GM18505 (cell line): ENCODE measurements around the gene PROM2.

Source experiments
- ATAC-seq: cut with Tn5 transposase; IDR thresholded peaks from one replicate; pipeline ENCODE4 v1.9.1; 2021; ENCODE audit not compliant: unreplicated experiment
- POLR2A ChIP-seq: IDR thresholded peaks from 4 replicates; pipeline ENCODE4 v1.6.1; 2011; ENCODE audit warnings: borderline replicate concordance; ENCODE audit not compliant: insufficient read depth, insufficient read length; ENCODE audit errors: extremely low read depth

Gene PROM2

DNA sequence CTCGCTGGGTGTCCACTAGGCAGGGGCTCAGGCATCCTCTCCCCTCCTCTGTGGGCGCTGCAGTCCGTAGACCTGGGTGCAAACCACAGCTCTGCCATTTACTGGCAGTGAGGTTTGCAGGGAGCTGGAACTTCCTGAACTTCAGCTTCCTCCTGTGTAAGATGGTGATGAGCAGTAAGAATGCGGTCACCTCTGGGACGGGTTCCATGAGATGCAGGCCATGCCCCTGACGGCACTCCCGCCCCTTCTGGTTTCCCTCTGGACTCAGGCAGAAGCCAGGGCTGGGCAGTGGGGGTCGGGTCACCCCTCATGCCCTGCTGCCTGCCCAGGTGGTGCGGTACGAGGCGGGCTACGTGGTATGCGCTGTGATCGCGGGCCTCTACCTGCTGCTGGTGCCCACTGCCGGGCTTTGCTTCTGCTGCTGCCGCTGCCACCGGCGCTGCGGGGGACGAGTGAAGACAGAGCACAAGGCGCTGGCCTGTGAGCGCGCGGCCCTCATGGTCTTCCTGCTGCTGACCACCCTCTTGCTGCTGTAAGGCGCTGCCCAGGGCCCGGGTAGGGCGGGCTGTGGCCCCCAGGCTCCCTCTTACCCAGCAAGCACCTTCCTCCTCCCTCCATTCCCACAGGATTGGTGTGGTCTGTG, 1.5 kb downstream of the PROM2 start:
- no peak for ATAC-seq
- TF ChIP-seq POLR2A = no peak

DNA sequence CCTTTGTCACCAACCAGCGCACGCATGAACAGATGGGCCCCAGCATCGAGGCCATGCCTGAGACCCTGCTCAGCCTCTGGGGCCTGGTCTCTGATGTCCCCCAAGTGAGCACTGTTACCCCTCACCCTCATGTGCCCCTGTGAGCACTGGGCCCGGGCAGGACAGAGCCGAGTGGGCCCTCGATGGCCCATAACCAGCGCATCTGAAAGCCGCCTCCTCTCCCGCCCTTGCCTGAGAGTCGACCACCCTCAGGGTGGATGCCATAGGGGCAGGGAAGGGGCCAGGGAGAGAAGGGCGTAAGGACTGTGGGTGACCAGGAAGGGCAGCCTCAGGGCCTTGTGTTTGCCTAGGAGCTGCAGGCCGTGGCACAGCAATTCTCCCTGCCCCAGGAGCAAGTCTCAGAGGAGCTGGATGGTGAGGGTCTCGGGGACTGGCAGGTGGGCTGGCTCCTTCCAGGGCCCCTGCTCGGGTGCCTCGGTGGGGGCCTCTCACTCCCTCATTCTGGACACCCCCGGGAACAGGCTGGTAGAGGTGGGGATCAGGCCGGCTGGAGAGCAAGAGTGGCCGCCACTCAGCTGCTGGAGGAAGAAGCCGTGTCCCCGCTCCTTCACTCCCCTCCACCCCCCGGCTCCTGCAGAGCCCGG, 2.1 kb downstream of the PROM2 start:
- ATAC-seq = no peak
- no peak for TF ChIP-seq POLR2A

DNA sequence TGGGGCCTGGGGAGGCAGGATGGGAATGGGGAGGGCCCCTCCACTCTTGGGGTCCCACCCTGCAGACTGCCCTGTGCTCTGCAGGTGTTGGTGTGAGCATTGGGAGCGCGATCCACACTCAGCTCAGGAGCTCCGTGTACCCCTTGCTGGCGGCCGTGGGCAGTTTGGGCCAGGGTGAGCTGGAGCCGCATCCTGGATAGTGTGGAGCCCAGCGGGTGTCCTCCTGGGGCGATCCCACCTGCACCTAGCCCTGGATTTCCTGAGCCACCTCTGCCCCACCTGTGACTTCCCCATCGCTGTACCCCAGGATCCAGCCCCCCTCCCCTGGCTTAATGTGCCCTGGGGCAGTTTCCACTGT, 2.6 kb downstream of the PROM2 start:
- TF ChIP-seq POLR2A = no peak
- no peak for ATAC-seq

DNA sequence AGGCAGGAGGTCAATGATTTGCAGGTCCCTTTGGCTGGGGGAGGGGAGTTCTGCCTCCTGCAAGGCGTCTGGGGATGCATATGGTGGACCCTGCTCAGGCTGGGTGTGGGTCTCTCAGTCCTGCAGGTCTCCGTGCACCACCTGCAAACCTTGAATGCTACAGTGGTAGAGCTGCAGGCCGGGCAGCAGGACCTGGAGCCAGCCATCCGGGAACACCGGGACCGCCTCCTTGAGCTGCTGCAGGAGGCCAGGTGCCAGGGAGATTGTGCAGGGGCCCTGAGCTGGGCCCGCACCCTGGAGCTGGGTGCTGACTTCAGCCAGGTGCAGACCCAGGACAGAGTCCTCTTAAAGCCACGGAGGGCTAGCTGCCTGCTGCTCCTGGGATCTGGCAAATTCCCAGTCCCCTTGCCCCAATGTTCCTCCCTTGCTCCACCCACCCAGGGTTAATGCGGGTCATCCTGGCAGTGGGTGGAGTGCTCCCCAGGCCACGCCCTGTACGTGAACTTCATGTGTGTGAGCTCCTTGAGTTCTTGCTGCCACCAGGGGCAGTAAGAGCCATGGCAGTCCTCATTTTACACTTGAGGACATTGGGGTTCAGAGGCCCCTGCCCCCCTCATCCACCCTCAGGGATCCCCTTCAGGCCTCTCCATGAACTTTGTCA, 3.1 kb downstream of the PROM2 start:
- TF ChIP-seq POLR2A = no peak
- no peak for ATAC-seq

DNA sequence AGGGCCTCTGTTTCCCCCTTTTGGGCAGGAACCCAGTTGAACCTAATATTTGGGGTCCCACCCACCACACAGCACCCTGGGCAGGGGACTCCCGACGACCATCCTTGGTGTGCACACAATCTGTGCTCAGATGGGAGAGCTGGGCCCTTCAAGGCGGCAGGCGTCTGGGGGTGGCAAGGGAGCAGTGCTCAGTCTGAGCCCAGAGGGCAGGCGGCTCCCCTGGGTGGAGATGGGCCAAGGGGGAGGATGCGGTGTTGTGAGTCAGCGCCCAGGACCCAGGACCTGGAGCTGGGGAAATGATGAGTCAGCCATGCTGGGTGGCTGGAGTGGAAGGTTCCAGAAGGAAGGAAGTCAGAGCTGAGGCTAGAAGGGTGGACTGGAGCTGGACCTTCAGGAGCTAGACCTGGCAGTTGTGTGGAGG, 3.8 kb downstream of the PROM2 start:
- no peak for ATAC-seq
- no peak for TF ChIP-seq POLR2A

DNA sequence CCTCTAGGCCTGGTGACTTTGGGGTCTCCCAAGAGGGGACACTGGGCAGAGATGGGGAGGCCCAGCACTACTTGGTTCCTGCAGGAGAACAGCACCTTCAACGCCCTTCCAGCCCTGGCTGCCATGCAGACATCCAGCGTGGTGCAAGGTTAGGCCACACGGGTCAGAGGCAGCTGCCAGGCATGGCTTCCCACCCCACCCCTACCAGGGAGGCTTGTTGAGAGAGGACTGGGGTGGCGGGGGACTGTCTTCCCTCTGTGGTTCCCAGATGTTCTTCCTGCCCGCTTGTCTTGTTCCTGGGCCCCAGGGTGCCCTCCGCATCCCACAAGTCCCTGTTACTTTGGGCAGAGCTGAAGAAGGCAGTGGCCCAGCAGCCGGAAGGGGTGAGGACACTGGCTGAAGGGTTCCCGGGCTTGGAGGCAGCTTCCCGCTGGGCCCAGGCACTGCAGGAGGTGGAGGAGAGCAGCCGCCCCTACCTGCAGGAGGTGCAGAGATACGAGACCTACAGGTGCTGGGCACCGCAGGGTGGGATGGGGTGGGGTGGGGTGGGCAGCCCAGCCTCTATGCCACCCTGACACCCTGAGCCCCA, 4.5 kb downstream of the PROM2 start:
- no peak for ATAC-seq
- no peak for TF ChIP-seq POLR2A

DNA sequence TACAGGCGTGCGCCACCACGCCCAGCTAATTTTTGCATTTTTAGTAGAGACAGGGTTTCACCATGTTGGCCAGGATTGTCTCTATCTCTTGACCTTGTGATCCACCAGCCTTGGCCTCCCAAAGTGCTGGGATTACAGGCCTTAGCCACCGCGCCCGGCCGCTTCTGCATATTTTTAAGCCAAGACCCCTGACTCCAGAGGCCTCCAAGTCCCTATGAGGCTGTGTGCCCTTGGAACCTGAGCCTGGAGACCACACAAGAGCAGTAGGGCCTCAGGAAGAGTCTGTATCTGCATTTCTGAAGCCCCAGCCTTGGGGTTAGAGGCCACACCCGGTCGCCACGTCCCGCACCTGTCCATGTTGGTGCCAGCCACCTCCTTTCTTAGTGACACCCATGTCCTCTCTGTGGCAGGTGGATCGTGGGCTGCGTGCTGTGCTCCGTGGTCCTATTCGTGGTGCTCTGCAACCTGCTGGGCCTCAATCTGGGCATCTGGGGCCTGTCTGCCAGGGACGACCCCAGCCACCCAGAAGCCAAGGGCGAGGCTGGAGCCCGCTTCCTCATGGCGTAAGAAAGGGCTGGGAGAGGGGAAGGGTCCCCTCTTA, 5.3 kb downstream of the PROM2 start:
- no peak for TF ChIP-seq POLR2A
- no peak for ATAC-seq

DNA sequence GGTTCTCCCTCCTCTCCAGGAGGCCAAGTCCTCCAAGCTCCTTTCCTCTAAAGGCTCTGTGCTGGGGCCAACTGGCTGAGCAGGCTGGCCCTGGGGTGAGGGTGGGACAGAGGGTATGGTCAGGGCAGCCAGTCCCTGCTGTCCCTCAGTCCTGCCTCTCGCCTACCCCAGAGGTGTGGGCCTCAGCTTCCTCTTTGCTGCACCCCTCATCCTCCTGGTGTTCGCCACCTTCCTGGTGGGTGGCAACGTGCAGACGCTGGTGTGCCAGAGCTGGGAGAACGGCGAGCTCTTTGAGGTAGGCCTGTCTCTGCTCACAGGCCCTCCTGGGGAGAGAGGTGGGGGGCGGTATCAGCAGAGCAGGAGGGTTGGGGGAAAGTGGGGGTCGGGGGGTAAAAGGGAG, 6.8 kb downstream of the PROM2 start:
- no peak for ATAC-seq
- TF ChIP-seq POLR2A = no peak

DNA sequence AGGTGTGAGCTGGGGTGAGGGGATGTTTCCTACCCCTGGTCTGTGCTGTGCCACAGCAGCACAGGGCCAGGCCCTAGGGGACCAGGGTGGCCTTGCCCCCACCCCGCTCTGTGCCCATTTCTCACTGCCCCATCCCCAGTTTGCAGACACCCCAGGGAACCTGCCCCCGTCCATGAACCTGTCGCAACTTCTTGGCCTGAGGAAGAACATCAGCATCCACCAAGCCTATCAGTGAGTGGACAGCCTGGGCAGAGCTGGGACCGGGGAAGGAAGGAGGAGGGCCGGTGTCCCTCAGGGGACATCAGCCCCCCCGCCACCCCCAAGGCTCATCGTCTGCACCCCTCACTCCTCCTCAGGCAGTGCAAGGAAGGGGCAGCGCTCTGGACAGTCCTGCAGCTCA, 7.5 kb downstream of the PROM2 start:
- ATAC-seq = no peak
- no peak for TF ChIP-seq POLR2A

DNA sequence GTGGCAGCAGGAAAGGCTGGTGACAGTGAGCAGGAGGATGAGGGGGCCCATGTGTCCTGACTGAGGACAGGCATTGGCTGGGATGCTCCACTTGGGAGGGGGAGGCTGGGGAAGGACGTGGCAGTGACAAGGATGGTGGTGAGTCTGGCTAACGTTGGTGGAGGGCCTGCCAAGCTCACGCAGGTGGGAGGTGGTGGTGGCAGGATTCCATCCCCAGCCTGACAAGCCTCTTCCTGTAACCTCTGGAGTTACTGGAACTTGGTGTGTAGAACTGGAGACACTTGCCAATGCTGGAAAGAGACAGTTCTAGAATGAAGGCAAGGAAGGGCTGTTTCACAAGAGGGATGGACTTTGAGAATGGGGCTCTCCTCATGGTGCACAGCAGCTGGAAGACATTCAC, 8.2 kb downstream of the PROM2 start:
- TF ChIP-seq POLR2A = no peak
- ATAC-seq = no peak

DNA sequence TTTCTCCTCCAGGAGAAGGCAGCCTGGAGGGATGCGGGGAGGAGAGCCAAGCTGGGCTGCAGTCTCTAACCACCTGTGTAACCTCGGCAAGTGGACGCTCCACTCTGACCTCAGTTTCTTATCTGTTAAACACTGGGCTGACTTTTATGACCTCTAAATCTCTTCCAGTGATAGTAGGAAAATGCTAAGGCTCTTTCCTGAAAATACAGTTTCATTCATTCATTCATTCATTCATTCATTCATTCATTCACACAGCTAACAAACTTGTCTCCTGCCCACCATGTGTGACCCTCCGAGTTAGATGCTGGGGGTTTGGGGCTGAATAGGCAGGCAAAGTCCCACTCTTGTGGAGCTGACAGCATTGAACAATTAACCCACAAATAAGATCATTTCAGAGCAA, 9.3 kb downstream of the PROM2 start:
- TF ChIP-seq POLR2A = no peak
- ATAC-seq = no peak

DNA sequence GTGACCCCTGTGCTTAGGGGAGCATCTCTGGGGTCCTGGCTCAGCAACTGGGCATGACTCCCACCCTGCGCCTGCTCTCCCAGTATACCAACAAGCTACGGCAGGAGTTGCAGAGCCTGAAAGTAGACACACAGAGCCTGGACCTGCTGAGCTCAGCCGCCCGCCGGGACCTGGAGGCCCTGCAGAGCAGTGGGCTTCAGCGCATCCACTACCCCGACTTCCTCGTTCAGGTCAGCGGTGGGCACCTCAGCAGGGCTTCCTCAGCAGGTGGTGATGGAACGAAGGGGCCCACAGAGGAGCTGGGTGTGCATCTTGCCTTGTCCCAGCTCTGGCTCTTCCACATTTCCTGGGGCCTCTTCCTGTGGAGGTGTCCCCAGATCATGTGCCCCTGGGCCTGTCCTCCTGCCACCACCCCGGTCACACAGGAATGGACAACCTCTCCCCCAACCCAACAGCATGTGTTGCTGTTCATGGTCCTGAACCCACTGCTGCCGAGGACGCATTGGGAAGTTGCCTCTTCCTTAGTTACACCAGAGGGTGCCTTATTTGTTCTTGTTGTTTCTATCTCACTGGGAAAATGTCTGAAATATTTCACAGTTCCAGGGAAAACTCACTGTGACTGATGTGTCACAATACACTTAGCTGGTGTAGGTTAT, 10.8 kb downstream of the PROM2 start:
- ATAC-seq = no peak

DNA sequence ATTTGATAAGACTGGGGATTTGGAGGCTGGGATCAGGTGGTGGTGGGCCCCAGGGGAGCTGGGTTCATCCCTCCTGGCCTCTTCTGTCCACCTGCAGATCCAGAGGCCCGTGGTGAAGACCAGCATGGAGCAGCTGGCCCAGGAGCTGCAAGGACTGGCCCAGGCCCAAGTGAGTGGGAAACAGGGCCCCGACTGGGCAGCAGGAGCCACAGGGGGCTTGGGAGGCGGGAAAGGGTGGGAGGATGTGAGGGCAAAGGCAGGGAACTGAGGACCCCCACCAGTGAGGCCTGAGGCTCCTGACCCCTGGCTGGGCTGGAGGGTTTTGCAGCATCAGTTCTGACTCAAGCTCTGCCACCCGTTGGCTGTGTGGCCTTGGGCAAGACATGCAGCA, 11.3 kb downstream of the PROM2 start:
- no peak for ATAC-seq
- no peak for TF ChIP-seq POLR2A

More for the DNA sequence above, 10.8 kb downstream of the PROM2 start:
- TF ChIP-seq POLR2A = no peak
